HG02885 (cell line): ENCODE measurements around the gene LZTS2.
"Not testable (repeated sequence)": the region's sequence is repeated elsewhere in the genome, so short reads cannot be mapped to it uniquely, and the experiment has no call there.

Source experiments
- ATAC-seq: cut with Tn5 transposase; IDR thresholded peaks from one replicate; pipeline ENCODE4 v1.9.1; 2021; ENCODE audit warnings: mild to moderate bottlenecking; ENCODE audit not compliant: unreplicated experiment, poor library complexity

The LZTS2 gene, protein sequence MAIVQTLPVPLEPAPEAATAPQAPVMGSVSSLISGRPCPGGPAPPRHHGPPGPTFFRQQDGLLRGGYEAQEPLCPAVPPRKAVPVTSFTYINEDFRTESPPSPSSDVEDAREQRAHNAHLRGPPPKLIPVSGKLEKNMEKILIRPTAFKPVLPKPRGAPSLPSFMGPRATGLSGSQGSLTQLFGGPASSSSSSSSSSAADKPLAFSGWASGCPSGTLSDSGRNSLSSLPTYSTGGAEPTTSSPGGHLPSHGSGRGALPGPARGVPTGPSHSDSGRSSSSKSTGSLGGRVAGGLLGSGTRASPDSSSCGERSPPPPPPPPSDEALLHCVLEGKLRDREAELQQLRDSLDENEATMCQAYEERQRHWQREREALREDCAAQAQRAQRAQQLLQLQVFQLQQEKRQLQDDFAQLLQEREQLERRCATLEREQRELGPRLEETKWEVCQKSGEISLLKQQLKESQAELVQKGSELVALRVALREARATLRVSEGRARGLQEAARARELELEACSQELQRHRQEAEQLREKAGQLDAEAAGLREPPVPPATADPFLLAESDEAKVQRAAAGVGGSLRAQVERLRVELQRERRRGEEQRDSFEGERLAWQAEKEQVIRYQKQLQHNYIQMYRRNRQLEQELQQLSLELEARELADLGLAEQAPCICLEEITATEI

GRCh38 chr10:100999742-101000126, at the start of gene LZTS2:
Gene LZTS2, plus strand, starts transcription at chr10:100999808. Its CDS starts 2,731 bp downstream, at chr10:101002539.
- no peak for ATAC-seq

DNA sequence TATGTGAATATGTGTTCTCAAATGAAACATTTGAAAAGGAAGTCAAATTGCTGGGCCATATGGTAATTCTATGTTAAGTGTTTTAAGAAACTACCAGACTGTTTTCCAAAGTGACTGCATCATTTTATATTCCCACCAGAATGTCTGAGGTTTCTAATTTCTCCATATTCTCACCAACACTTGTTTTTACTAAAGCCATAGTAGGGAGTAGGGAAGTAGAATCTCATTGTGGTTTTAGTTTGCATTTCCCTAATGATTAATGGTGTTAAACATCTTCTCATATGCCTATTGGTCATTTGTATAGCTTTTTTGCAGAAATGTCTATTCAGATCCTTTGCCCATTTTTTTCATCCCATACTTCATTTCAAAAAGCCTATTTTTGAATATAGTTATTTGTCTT, 39.4 kb upstream of the LZTS2 start:
- no peak for ATAC-seq

DNA sequence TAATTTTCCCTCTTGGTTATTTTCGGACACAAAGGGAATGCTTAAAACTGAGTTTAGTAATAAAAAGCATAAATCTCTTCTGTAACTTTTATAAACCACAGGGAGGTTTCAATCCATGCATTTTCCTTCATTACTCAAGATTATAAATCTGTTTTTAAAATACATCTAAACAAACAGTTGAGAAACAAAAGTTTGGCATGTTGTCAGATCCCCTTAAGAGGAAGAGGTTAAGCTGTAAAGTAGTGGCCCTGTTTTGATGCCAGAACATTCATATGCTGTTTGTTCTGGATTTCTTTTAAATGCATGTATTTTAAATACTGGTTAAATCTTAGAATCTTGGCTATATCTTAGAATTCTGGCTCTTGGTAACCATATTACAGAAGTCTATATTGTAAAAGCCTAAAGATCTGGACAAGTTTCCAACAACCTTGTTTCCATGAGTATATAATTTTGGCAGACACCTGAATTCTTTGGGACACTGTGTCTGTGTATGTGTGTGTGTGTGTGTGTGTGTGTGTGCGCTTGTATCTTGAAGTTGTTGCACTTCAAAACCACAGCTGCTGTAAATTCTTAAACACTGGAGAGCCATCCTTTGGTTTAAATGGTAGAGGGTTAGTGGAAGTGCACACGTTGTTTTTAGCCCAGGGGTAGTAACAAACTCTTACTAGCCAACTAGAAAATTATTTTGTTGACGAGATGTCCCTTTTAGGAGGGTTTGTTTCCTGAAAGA, 37.1 kb upstream of the LZTS2 start:
- no peak for ATAC-seq

GRCh38 chr10:100963826-100964225, 35.8 kb upstream of the LZTS2 start:
- no peak for ATAC-seq

DNA sequence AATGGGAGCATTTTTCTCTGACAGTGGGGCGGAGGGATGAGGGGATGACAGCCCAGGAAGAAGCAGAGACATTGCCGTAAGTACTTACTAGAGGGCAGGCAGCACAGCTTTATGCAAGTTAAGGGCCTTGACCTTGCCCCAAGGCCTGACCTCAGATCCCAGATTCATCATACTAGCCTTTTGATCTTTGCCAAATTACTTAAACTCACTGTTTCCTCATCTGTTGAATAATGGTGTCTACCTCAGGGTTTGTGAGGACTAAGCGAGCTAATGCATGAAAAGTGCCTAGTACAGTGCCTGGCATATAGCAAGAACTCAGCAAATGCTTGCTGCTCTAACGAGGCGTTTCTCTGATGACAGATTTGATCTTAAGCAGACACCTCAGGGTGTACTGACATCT, 33.8 kb upstream of the LZTS2 start:
- no peak for ATAC-seq

DNA sequence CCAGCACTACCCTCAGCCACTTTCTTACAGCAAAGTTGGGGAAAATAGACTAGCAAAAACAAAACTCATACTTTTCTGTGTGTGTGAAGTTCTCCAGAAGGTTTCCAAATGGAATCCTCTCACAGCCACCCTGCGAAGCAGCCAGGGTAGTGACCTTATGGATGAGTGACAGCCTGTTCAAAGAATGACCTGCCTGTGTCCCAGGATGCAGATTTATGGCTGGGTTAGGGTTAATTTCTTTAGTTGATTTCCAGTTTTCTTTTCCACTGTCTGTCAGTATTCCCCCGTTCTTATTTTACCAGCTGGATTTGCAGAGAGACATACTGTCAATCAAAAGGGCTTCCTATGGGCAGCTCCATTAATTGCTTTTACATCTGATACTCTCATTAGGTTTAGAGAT, 32.7 kb upstream of the LZTS2 start:
- no peak for ATAC-seq

- no peak for ATAC-seq
These were observed 32.3 kb upstream of the LZTS2 start for GRCh38 chr10:100967332-100967731.

- ATAC-seq = no peak
These were observed 31.4 kb upstream of the LZTS2 start for GRCh38 chr10:100968062-100968736.

DNA sequence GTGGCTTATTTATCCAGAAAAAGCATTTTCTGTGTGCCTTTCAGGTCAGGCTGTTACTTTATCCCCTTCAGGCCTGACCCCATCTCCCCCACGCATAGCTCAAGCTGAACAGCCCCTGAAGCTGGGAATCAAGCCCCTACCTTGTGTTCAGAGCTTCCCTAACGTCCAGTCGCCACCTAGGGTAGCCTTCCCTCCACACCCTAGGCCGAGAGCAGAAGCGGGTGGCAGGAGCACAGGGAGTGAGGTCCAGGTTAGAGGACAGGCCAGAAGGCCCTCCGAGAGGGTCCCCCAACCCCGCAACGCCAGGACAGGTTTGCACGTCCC, 30.8 kb upstream of the LZTS2 start:
- no peak for ATAC-seq

GRCh38 chr10:100969187-100970075, 30.2 kb upstream of the LZTS2 start, which contains the start of gene SEMA4G:
Gene SEMA4G, plus strand, starts transcription at chr10:100969504. Its CDS starts 3,409 bp downstream, at chr10:100972913.
- ATAC-seq = no peak

- ATAC-seq = no peak
These were observed 29.3 kb upstream of the LZTS2 start for GRCh38 chr10:100970076-100970913.

- ATAC-seq = no peak
These were observed 28.4 kb upstream of the LZTS2 start for GRCh38 chr10:100970914-100971811.

GRCh38 chr10:100972115-100972903, 27.3 kb upstream of the LZTS2 start:
- no peak for ATAC-seq

- ATAC-seq = no peak
These were observed 26.6 kb upstream of the LZTS2 start for GRCh38 chr10:100972904-100973535.

GRCh38 chr10:100975397-100975796, 24.2 kb upstream of the LZTS2 start:
- ATAC-seq = not testable (repeated sequence)

- ATAC-seq = no peak
These were observed 22.7 kb upstream of the LZTS2 start for GRCh38 chr10:100976906-100977305.

DNA sequence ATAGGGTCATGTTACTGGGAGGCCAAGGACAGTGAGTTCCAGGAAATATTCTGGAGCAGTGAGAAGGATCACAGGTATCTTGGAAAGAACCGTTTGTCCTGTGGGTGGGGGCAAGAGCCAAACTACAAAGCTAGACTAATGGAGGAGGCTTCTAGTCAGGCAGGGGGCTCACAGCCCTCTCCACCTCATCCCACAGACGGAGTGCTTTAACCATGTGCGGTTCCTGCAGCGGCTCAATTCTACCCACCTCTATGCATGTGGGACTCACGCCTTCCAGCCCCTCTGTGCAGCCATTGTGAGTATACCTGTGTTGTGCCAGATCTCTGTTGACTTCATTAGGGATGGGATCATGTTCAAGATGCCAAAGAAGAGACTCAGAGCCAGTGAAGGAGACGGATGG, 22.2 kb upstream of the LZTS2 start:
- no peak for ATAC-seq
